SK-N-SH treated with all-trans-retinoic acid at 6 μM for 48 hours (cell line): Measurements from ENCODE around the gene ANKRD11.

Experiments
- ATAC-seq: fragments of 200-7000 bp; cut with Tn5 transposase; 3 replicates; pipeline ENCODE4 v1.9.1; 2020; ENCODE audit warnings: mild to moderate bottlenecking, moderate library complexity
- ARNTL ChIP-seq: fragments of 450-650 bp; formaldehyde crosslinking; IDR thresholded peaks from 2 replicates; pipeline ENCODE4 v1.5.0; 2020; ENCODE audit warnings: low read depth, mild to moderate bottlenecking, moderate library complexity, borderline replicate concordance
- BACH2 ChIP-seq: fragments of 250-450 bp; sonication (Bioruptor Pico); IDR thresholded peaks from 2 replicates; pipeline ENCODE4 v1.9.0; 2021; ENCODE audit warnings: mild to moderate bottlenecking, borderline replicate concordance
- CREB5 ChIP-seq: fragments of 250-450 bp; sonication (Bioruptor Pico); IDR thresholded peaks from 2 replicates; pipeline ENCODE4 v1.5.1; 2020; ENCODE audit warnings: low read depth, mild to moderate bottlenecking, moderate library complexity
- CSDC2 ChIP-seq: fragments of 250-450 bp; sonication (Bioruptor Pico); IDR thresholded peaks from 2 replicates; pipeline ENCODE4 v1.5.0; 2020; ENCODE audit warnings: mild to moderate bottlenecking, moderate library complexity
- CSRNP3 ChIP-seq: fragments of 250-450 bp; sonication (Bioruptor Pico); IDR thresholded peaks from 2 replicates; pipeline ENCODE4 v1.5.1; 2021; ENCODE audit warnings: mild to moderate bottlenecking, moderate library complexity
- GLIS3 ChIP-seq: fragments of 250-450 bp; sonication (Bioruptor Pico); IDR thresholded peaks from 2 replicates; pipeline ENCODE4 v1.5.0; 2020; ENCODE audit warnings: mild to moderate bottlenecking, moderate library complexity
- ISL1 ChIP-seq: fragments of 250-450 bp; sonication (Bioruptor Pico); IDR thresholded peaks from 2 replicates; pipeline ENCODE4 v2.1.2; 2022; ENCODE audit warnings: mild to moderate bottlenecking, moderate library complexity
- OSR1 ChIP-seq: fragments of 250-450 bp; sonication (Bioruptor Pico); IDR thresholded peaks from 2 replicates; pipeline ENCODE4 v1.8.0; 2022; ENCODE audit warnings: moderate library complexity, mild to moderate bottlenecking, inconsistent platforms
- PATZ1 ChIP-seq: fragments of 250-450 bp; sonication (Bioruptor Pico); IDR thresholded peaks from 2 replicates; pipeline ENCODE4 v1.8.0; 2020; ENCODE audit warnings: mild to moderate bottlenecking, moderate library complexity, borderline replicate concordance
- POU6F1 ChIP-seq: fragments of 250-450 bp; sonication (Bioruptor Pico); IDR thresholded peaks from 2 replicates; pipeline ENCODE4 v1.8.0; 2021; ENCODE audit warnings: low read depth, mild to moderate bottlenecking, moderate library complexity, borderline replicate concordance
- PPARA ChIP-seq: fragments of 250-450 bp; sonication (Bioruptor Pico); IDR thresholded peaks from 2 replicates; pipeline ENCODE4 v1.5.0; 2020; ENCODE audit warnings: mild to moderate bottlenecking, borderline replicate concordance
- RARB ChIP-seq: fragments of 250-450 bp; sonication (Bioruptor Pico); IDR thresholded peaks from 2 replicates; pipeline ENCODE4 v1.8.0; 2021; ENCODE audit warnings: mild to moderate bottlenecking, moderate library complexity
- SNAI2 ChIP-seq: fragments of 250-450 bp; sonication (Bioruptor Pico); IDR thresholded peaks from 2 replicates; pipeline ENCODE4 v1.5.0; 2020; ENCODE audit warnings: mild to moderate bottlenecking, moderate library complexity
- TCF4 ChIP-seq: fragments of 250-450 bp; sonication (Bioruptor Pico); IDR thresholded peaks from 2 replicates; pipeline ENCODE4 v1.8.0; 2021; ENCODE audit warnings: mild to moderate bottlenecking, moderate library complexity, borderline replicate concordance
- TOX ChIP-seq: fragments of 250-450 bp; sonication (Bioruptor Pico); IDR thresholded peaks from 2 replicates; pipeline ENCODE4 v1.8.0; 2021; ENCODE audit warnings: mild to moderate bottlenecking, moderate library complexity, borderline replicate concordance
- TSHZ2 ChIP-seq: fragments of 250-450 bp; sonication (Bioruptor Pico); IDR thresholded peaks from 2 replicates; pipeline ENCODE4 v1.5.0; 2020; ENCODE audit warnings: mild to moderate bottlenecking, moderate library complexity
- ZC3H10 ChIP-seq: fragments of 250-450 bp; sonication (Bioruptor Pico); IDR thresholded peaks from 2 replicates; pipeline ENCODE4 v1.5.1; 2021; ENCODE audit warnings: mild to moderate bottlenecking, moderate library complexity
- ZFP3 ChIP-seq: fragments of 250-450 bp; sonication (Bioruptor Pico); IDR thresholded peaks from 2 replicates; pipeline ENCODE4 v1.5.0; 2020; ENCODE audit warnings: mild to moderate bottlenecking, moderate library complexity
- ZFP30 ChIP-seq: fragments of 450-650 bp; formaldehyde crosslinking; IDR thresholded peaks from 2 replicates; pipeline ENCODE4 v1.5.0; 2022; ENCODE audit warnings: mild to moderate bottlenecking, moderate library complexity
- ZNF565 ChIP-seq: fragments of 450-650 bp; formaldehyde crosslinking; conservative IDR thresholded peaks from 2 replicates; pipeline ENCODE4 v1.5.0; 2020; ENCODE audit warnings: low read depth, mild to moderate bottlenecking, moderate library complexity
- ZNF8 ChIP-seq: fragments of 450-650 bp; formaldehyde crosslinking; IDR thresholded peaks from 2 replicates; pipeline ENCODE4 v1.5.0; 2020; ENCODE audit warnings: mild to moderate bottlenecking, moderate library complexity

ANKRD11 gene

GRCh38 chr16:89478576-89479221 is 11.7 kb downstream of the ANKRD11 start:
- no peak for TF ChIP-seq CREB5 (CRISPR knock-in tag)
- no peak for TF ChIP-seq TCF4
- no peak for TF ChIP-seq BACH2
- no peak for TF ChIP-seq ZNF8 (CRISPR knock-in tag)
- peak; percentile 45; the same call in 2 of the 3 replicates for ATAC-seq

- TF ChIP-seq BACH2 (no peak), OSR1 (CRISPR knock-in tag) (no peak), CREB5 (CRISPR knock-in tag) (no peak), TCF4 (no peak), PATZ1 (CRISPR knock-in tag) (no peak), ARNTL (CRISPR knock-in tag) (no peak), PPARA (no peak), CSDC2 (CRISPR knock-in tag) (no peak), CSRNP3 (CRISPR knock-in tag) (no peak)
- ATAC-seq: no peak
Observed at GRCh38 chr16:89476811-89477261, 13.5 kb downstream of the ANKRD11 start.

- TF ChIP-seq GLIS3 (CRISPR knock-in tag) (no peak), POU6F1 (no peak), ZNF565 (CRISPR knock-in tag) (no peak), ZC3H10 (CRISPR knock-in tag) (no peak), SNAI2 (CRISPR knock-in tag) (no peak), TCF4 (no peak), ZFP30 (no peak), CREB5 (CRISPR knock-in tag) (no peak), ZNF8 (CRISPR knock-in tag) (no peak), RARB (CRISPR knock-in tag) (no peak), OSR1 (CRISPR knock-in tag) (no peak), ARNTL (CRISPR knock-in tag) (no peak), TSHZ2 (CRISPR knock-in tag) (no peak), TOX (CRISPR knock-in tag) (no peak), BACH2 (no peak), PATZ1 (CRISPR knock-in tag) (no peak), ZFP3 (no peak), ISL1 (no peak)
- no peak for ATAC-seq
Observed at GRCh38 chr16:89476379-89476778, 14.0 kb downstream of the ANKRD11 start.
